ENCODE results near the gene PIH1D1.
"Not testable (repeated sequence)": the region's sequence is repeated elsewhere in the genome, so short reads cannot be mapped to it uniquely, and the experiment has no call there.

Gene PIH1D1

GRCh38 chr19:49455773-49456172, 4.2 kb upstream of the PIH1D1 start:
- DNase-seq (ENCODE audit: low spot score): no peak

DNA sequence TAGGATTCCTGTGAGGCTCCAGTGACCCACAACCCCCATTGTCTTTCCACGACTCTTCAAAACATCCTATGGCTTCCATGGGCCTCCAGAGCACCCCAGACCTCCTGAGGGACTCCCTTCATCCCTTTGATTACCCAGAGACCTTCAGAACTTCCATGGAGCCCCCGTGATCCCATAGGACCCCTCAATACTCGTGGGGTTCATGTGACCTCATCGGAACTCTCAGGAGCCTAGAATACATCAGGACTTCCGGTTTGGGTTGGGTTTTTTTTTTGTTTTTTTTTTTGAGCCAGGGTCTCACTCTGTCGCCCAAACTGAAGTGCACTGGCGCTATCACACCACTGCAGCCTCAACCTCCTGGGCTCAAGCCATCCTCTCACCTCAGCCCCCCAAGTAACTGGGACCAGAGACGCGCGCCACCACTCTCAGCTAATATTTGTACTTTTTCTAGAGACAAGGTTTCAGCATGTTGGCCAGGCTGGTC, 2.2 kb upstream of the PIH1D1 start:
- DNase-seq (ENCODE audit: low spot score): no peak

DNA sequence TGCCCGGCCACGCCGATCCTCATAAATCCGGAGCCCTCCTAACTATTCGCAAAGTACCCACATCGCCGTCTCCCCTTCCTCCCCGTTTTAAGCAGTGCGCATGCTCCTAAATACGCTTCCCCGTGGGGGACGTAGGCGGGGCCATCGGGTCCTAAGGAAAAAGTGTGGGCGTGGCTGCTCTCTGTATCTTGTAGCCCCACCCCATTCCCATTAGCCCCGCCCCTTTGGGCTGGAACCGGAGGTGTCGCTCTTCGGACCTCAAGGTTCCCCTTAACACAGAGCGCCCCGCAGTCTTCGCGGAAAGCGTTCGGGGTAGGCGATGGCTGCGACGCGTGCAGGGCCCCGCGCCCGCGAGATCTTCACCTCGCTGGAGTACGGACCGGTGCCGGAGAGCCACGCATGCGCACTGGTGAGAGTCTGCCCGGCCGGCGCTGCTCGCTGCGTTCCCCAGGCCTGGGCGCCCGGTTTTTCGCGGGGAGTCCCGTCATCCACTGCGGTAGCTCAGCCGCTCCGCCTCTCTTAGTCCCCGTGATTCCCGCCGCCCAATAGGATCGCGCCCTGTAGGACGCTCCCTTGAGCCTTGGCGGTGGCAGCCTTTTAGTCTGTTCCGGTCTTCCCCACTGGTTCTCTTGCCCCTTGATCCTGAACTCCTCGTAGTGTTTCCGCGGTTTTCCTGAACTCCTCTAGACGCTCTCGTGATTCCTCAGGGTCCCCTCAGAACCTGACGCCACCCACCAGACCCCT, 1.6 kb upstream of the PIH1D1 start, which contains the start of gene ALDH16A1:
ALDH16A1 (plus strand) TSS at position 213 of the 744 bp plus-strand sequence; CDS start at position 320, 107 bp downstream.
- DNase-seq (ENCODE audit: low spot score): peak; percentile 99

GRCh38 chr19:49450405-49450804, 1.2 kb downstream of the PIH1D1 start:
- DNase-seq (ENCODE audit: low spot score): no peak

- no peak for DNase-seq (ENCODE audit: low spot score)
These were observed 3.2 kb downstream of the PIH1D1 start for GRCh38 chr19:49448432-49448786.

DNA sequence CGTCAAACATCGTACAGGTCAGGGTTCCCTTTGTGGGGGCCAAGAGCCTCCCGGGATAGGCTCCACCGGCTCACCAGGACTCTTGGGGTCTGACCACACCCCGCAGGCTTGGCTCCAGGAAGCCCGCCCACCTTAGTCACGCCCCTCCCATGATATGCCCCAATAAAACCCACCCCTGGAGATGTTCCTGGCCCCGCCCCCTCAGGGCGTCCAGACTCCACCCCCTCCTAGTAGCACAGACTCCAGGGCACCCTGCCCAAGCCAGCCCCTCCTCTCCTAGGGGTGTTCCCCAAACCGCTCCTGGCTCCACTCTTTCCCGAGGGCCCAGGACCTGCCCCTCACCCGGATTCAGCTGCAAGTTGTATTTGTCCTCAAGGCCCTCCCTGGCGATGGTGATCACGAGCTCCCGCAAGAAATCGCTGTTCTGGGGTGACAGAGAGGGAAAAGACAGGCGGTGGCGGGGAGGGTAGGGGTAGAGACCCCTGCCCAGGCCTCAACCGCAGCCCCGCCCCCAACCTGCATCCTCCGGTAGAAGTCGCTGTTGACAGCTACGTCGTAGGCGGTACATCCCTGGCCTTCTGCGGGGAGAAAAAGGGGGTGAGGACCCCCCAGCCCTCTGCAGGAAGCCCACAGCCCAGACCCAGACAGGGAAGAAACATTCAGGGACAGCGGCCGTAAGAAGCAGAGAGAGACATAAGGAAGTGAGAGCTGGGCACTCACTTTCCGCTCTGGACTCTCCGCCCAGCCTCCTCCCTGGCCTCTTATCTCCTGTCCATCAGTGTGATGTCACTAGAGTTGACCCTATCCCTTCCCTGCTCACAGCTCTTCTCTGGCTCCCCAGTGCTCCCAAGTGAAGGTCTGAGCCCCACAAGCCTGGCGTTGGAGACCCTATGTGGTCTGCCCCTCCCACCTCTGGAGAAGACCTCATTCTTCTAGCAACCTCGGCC, 3.9 kb downstream of the PIH1D1 start:
- DNase-seq (ENCODE audit: low spot score): no peak

GRCh38 chr19:49445997-49446396, 5.6 kb downstream of the PIH1D1 start:
- DNase-seq (ENCODE audit: low spot score): no peak

DNA sequence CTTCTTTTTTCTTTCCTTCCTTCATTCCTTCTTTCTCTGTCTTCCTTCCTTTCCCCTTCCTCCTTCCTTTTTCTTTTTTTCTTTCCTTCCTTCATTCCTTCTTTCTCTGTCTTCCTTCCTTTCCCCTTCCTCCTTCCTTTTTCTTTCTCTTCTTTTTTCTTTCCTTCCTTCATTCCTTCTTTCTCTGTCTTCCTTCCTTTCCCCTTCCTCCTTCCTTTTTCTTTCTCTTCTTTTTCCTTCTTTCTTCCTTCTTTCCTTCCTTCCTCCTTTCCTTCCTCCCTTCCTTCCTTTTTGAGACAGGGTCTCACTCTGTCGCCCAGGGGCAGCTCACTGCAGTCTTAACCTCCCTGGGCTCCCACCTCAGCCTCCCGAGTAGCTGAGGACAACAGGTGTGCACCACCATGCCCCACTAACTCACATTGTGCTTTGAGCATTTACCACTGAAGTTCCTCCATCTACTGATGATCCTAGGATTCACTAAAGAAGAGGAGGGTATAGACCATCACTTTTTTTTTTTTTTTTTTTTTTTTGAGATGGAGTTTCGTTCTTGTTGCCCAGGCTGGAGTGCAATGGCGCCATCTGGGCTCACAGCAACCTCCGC, 7.4 kb downstream of the PIH1D1 start:
- DNase-seq (ENCODE audit: low spot score): not testable (repeated sequence)

DNA sequence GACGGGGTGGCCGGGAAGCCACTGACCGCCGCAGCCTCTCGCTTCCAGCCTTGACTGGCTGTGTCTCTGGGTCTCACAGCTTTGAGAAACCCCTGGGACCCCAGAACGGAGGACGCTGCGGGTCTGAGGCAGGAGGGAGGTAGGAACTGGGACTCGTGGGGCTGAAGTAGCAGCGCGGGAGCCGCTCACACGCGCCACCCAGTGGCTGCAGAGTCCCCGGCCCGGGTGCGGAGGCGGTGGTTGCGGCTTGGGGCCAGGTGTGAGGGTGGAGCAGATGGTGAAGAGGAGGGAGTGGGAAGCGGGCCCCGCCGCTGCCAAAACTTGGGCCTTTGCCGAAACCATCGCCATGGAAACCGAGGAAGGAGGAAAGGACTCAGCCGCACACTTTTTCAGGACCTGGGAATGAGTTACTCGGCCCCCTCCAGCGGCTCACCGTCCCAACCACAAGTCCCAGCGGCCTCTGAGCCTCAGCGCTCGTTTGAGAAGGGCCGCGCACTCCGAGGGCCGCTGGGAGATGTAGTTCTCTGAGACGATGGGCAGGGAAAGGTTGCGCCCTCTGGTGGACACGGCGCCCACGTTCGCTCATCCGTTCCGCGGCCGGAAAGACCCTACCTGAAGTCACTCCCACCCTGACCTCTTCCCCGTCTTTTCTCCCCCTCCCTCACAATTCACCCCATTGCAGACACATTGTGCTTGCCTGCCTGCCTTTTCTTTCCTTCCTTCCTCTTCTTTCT, 8.1 kb downstream of the PIH1D1 start:
- DNase-seq (ENCODE audit: low spot score): peak; percentile 98

DNA sequence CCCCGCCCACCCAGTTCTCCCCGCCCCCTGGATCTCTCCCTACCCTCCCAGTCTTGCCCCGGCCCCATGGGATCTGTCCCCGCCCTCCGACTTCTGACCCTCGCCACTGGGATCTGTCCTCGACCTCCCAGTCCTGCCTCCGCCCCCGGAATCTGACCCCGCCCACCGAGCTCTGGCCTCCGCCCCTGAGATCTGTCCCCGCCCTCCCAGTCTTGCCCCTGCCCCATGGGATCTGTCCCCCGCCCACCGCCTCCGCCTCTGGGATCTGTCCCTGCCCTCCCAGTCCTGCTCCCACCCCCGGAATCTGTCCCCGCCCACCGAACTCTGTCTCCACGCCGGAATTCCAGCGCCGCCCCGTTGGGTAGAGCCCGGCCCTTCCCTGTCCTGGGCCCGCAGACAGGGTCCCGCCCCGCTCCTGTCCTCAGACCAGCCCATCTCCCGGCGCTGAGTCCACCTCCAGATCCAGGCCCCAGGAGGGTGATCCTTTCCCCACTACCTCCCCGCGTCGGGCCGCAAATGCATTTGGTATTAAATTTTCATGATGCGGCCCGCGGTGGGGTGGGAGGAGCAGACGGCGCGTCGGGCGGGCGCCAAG, 8.7 kb downstream of the PIH1D1 start:
- DNase-seq (ENCODE audit: low spot score): no peak

DNA sequence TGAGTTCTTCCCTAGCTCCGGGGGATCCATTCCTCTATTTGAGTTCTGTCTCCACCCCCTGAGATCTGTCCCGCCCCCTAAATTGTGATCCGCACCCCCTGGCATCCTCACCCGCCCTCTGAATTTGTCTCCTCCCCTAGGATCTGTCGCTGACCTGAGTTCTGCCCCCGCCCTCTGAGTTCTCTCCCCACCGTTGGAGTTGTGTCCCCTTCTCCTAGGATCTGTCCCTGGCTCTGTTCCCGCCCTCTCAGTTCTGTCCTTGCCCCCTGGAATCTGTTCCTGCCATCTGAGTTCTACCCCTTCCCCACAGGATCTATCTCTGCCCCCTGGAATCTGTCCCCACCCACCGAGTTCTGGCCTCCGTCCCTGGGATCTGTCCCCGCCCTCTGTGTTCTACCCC, 9.3 kb downstream of the PIH1D1 start:
- DNase-seq (ENCODE audit: low spot score): peak; percentile 52

GRCh38 chr19:49441960-49442350, 9.7 kb downstream of the PIH1D1 start:
- no peak for DNase-seq (ENCODE audit: low spot score)

DNA sequence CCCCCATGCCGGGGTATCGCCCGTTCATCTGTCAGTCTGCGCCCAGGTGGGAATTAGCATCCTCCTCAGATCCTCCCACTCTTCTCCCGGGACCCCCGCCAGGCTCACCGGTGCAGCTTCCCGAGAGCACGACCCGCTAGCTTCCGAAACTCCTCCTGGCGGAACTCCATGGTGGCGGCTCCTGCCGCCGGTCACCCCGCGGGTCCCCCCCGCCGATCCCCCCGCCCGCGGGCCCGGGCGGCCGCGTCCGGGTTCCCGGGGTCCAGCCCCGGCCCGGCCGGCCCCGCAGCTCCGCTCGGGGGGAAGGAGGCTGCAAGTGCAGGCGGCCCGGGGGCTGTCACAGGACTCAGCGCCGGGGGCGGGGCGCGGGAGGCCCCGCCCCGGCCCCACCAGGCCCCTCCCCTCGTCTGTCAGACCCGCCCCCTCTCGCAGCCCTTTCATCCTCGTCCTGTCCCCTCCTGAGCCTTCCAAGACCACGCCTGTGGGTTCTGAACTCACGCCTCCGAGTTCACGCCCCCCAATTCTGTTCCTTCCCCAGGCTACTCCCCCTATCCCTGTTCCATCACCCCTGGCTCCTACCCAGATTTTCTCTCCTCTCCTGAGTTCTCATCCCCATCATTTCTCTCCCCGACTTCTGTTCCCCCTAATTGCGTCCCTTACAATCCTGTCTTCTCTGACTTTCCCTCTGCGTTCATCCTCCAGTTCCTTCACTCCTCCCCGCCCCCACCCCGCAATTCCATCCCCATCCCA, 10.2 kb downstream of the PIH1D1 start, which contains the start of gene SLC17A7:
SLC17A7 (minus strand) TSS at position 318 of the 750 bp plus-strand sequence; CDS start at position 170, 148 bp downstream.
- DNase-seq (ENCODE audit: low spot score): no peak

DNA sequence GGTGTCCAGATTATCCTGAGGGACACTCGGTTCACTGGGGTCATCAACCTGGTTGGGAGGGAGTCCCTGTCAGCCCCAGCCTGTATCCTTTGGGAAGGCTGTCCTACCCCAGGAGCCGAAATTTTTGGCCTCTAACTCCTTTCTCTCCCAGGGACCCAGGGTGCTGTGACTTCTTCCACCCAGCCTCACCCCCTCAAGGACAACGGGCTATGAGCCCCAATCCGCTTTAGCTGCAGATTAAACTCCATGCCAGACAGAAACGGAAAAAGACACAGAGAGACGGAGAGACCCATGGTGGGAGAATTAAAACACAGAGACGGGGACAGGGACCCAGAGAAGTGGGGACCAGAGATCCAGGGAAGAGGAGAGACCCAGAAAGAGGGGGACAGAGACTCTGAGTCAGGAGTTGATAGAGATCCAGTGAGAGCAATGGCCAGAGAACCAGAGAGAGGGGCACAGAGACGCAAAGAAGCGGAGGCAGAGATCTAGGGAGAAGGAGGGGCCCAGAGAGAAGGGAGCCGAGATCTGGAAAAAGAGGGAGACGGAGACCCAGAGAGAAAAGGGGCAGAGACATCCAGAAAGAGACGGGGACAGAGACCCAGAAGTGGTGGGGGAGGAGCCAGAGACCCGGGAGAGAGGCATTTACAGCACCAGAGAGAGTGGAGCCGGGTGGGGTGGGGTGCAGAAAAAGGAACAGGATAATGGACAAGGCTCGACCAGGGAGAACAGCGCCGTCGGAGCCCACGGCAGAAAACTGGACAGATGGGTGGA, 11.0 kb downstream of the PIH1D1 start:
- no peak for DNase-seq (ENCODE audit: low spot score)

- no peak for DNase-seq (ENCODE audit: low spot score)
These were observed 11.8 kb downstream of the PIH1D1 start for GRCh38 chr19:49439836-49440235.

DNA sequence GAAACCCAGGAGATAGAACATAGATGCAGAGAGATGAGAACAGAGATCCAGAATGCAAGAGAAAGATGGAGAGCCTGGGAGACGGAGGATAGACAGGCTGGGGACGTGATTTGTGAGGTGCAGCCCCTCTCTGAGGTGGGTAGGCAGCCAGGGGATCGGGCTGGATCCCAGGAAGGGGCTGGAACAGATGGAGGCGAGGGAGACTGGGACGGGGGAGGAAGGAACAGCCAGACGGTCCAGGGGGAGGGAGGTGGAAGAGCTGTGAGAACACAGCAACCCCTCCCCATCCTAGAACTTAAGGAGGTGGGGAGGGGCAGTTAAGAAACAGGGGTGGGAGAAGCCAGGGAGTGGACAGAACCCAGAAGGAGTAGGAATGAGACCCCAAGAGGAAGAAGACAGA, 13.4 kb downstream of the PIH1D1 start:
- peak; percentile 58 for DNase-seq (ENCODE audit: low spot score)

- peak; percentile 62 for DNase-seq (ENCODE audit: low spot score)
These were observed 14.4 kb downstream of the PIH1D1 start for GRCh38 chr19:49437231-49437630.

DNA sequence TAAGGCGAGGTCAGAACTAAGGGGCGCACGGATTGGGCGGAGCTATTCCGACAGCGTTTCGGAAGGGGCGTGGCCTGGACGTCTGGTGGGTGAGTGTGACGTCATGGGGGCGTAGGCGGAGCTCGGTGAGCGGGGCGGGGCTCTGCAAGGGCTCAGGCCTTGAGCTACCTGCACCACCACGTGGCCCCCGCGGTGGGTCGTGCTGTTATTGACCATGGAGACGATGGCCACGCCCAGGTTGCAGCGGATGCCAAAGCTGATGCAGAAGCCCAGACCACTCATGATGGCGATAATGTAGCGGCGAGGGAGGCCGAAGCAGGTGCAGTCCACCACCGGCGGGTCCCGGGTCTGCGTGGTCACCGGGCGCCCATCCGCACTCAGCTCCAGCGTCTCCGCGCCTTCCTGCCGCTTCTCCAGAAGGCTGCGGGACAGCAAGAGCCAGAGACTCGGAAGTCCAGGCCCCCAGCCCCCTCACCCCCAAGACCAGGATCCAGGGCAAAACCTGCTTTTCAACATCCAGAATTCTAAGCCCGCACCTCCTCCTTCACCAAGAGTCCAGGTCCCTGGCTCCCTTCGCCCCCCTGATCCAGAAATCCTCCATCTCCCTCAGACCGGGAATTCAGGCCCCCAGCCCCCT, 15.1 kb downstream of the PIH1D1 start:
- no peak for DNase-seq (ENCODE audit: low spot score)

DNA sequence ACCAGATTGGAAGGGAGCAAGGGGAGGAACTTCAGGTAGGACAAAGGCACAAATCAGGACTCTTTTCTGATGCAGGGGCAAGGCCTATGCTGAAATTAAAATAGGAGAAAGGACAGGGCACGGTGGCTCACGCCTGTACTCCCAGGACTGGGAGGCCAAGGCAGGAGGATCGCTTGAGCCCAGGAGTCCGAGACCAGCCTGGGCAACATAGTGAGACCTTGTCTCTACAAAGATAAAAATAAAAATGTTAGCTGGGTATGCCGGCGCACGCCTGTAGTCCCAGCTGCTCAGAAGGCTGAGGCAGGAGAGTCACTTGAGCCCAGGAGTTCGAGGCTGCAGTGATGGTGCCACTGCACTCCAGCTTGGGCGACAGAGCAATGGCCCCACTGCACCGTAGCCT, 15.9 kb downstream of the PIH1D1 start:
- no peak for DNase-seq (ENCODE audit: low spot score)

All from Ammon's horn (tissue), 1 donor.